ENCODE measurements around the gene AMN.

AMN gene

GRCh38 chr14:102915292-102916110 is 7.0 kb upstream of the AMN start:
- Histone ChIP-seq H3K9me3 (ENCODE audit: control insufficient read depth in 1 of 2, low read length in 2 of 2) (no peaks in the 10 kb centered on the region), H3K4me3 (ENCODE audit: low read depth in 1 of 2, low read length in 2 of 2) (no peak overlapping the region), H3K27ac (ENCODE audit: low read length) (no peak overlapping the region), H3K27me3 (ENCODE audit: low read depth, low read length) (no peaks in the 10 kb centered on the region), H3K4me1 (ENCODE audit: control insufficient read depth in 1 of 2, insufficient read depth in 2 of 2, low read length in 2 of 2) (no peaks in the 10 kb centered on the region), H3K36me3 (ENCODE audit: control insufficient read depth in 1 of 2, insufficient read depth in 2 of 2, low read length in 2 of 2) (no peaks in the 10 kb centered on the region)

GRCh38 chr14:102916347-102917055 is 6.0 kb upstream of the AMN start:
- Histone ChIP-seq H3K27ac (ENCODE audit: low read length) (no peak overlapping the region), H3K36me3 (ENCODE audit: control insufficient read depth in 1 of 2, insufficient read depth in 2 of 2, low read length in 2 of 2) (no peaks in the 10 kb centered on the region)

GRCh38 chr14:102917056-102917385 is 5.4 kb upstream of the AMN start:
- no peaks in the 10 kb centered on the region for H3K4me1 ChIP-seq (ENCODE audit: control insufficient read depth in 1 of 2, insufficient read depth in 2 of 2, low read length in 2 of 2)
- H3K36me3 ChIP-seq (ENCODE audit: control insufficient read depth in 1 of 2, insufficient read depth in 2 of 2, low read length in 2 of 2): no peaks in the 10 kb centered on the region
- no peak overlapping the region for H3K4me3 ChIP-seq (ENCODE audit: low read depth in 1 of 2, low read length in 2 of 2)
- no peaks in the 10 kb centered on the region for H3K9me3 ChIP-seq (ENCODE audit: control insufficient read depth in 1 of 2, low read length in 2 of 2)
- no peak overlapping the region for H3K27ac ChIP-seq (ENCODE audit: low read length)
- H3K27me3 ChIP-seq (ENCODE audit: low read depth, low read length): no peaks in the 10 kb centered on the region

More at GRCh38 chr14:102916347-102917055, 6.0 kb upstream of the AMN start:
- no peaks in the 10 kb centered on the region for H3K27me3 ChIP-seq (ENCODE audit: low read depth, low read length)
- H3K4me1 ChIP-seq (ENCODE audit: control insufficient read depth in 1 of 2, insufficient read depth in 2 of 2, low read length in 2 of 2): no peaks in the 10 kb centered on the region
- H3K4me3 ChIP-seq (ENCODE audit: low read depth in 1 of 2, low read length in 2 of 2): no peak overlapping the region
- no peaks in the 10 kb centered on the region for H3K9me3 ChIP-seq (ENCODE audit: control insufficient read depth in 1 of 2, low read length in 2 of 2)

- Histone ChIP-seq H3K36me3 (ENCODE audit: control insufficient read depth in 1 of 2, insufficient read depth in 2 of 2, low read length in 2 of 2) (no peaks in the 10 kb centered on the region), H3K9me3 (ENCODE audit: control insufficient read depth in 1 of 2, low read length in 2 of 2) (no peaks in the 10 kb centered on the region), H3K27ac (ENCODE audit: low read length) (no peak overlapping the region)
Observed at GRCh38 chr14:102917469-102918211, 4.8 kb upstream of the AMN start.

GRCh38 chr14:102918438-102918837 is 4.0 kb upstream of the AMN start:
- H3K36me3 ChIP-seq (ENCODE audit: control insufficient read depth in 1 of 2, insufficient read depth in 2 of 2, low read length in 2 of 2): no peaks in the 10 kb centered on the region
- no peak overlapping the region for H3K27ac ChIP-seq (ENCODE audit: low read length)
- no peaks in the 10 kb centered on the region for H3K27me3 ChIP-seq (ENCODE audit: low read depth, low read length)
- no peak overlapping the region for H3K4me3 ChIP-seq (ENCODE audit: low read depth in 1 of 2, low read length in 2 of 2)
- H3K4me1 ChIP-seq (ENCODE audit: control insufficient read depth in 1 of 2, insufficient read depth in 2 of 2, low read length in 2 of 2): peaks cover 0 to 10% of the 10 kb centered on the region in 2 donors
- no peaks in the 10 kb centered on the region for H3K9me3 ChIP-seq (ENCODE audit: control insufficient read depth in 1 of 2, low read length in 2 of 2)

More at GRCh38 chr14:102917469-102918211, 4.8 kb upstream of the AMN start:
- Histone ChIP-seq H3K27me3 (ENCODE audit: low read depth, low read length) (no peaks in the 10 kb centered on the region), H3K4me3 (ENCODE audit: low read depth in 1 of 2, low read length in 2 of 2) (no peak overlapping the region), H3K4me1 (ENCODE audit: control insufficient read depth in 1 of 2, insufficient read depth in 2 of 2, low read length in 2 of 2) (peaks cover 0 to 2% of the 10 kb centered on the region in 2 donors)

GRCh38 chr14:102920273-102920997 is 2.0 kb upstream of the AMN start:
- Histone ChIP-seq H3K9me3 (ENCODE audit: control insufficient read depth in 1 of 2, low read length in 2 of 2) (no peaks in the 10 kb centered on the region), H3K36me3 (ENCODE audit: control insufficient read depth in 1 of 2, insufficient read depth in 2 of 2, low read length in 2 of 2) (no peaks in the 10 kb centered on the region), H3K4me3 (ENCODE audit: low read depth in 1 of 2, low read length in 2 of 2) (no peak overlapping the region), H3K27me3 (ENCODE audit: low read depth, low read length) (peaks cover 8% of the 10 kb centered on the region), H3K4me1 (ENCODE audit: control insufficient read depth in 1 of 2, insufficient read depth in 2 of 2, low read length in 2 of 2) (peaks cover 0 to 18% of the 10 kb centered on the region in 2 donors), H3K27ac (ENCODE audit: low read length) (no peak overlapping the region)

- Histone ChIP-seq H3K27ac (ENCODE audit: low read length) (no peak overlapping the region), H3K9me3 (ENCODE audit: control insufficient read depth in 1 of 2, low read length in 2 of 2) (no peaks in the 10 kb centered on the region), H3K4me1 (ENCODE audit: control insufficient read depth in 1 of 2, insufficient read depth in 2 of 2, low read length in 2 of 2) (peaks cover 0 to 18% of the 10 kb centered on the region in 2 donors), H3K36me3 (ENCODE audit: control insufficient read depth in 1 of 2, insufficient read depth in 2 of 2, low read length in 2 of 2) (no peaks in the 10 kb centered on the region), H3K27me3 (ENCODE audit: low read depth, low read length) (peaks cover 13% of the 10 kb centered on the region), H3K4me3 (ENCODE audit: low read depth in 1 of 2, low read length in 2 of 2) (no peak overlapping the region)
Observed at GRCh38 chr14:102920998-102921304, 1.5 kb upstream of the AMN start.

- no peaks in the 10 kb centered on the region for H3K9me3 ChIP-seq (ENCODE audit: control insufficient read depth in 1 of 2, low read length in 2 of 2)
- peaks cover 0 to 21% of the 10 kb centered on the region in 2 donors for H3K4me1 ChIP-seq (ENCODE audit: control insufficient read depth in 1 of 2, insufficient read depth in 2 of 2, low read length in 2 of 2)
- no peak overlapping the region for H3K27ac ChIP-seq (ENCODE audit: low read length)
- peaks cover 18% of the 10 kb centered on the region for H3K27me3 ChIP-seq (ENCODE audit: low read depth, low read length)
- no peaks in the 10 kb centered on the region for H3K36me3 ChIP-seq (ENCODE audit: control insufficient read depth in 1 of 2, insufficient read depth in 2 of 2, low read length in 2 of 2)
- H3K4me3 ChIP-seq (ENCODE audit: low read depth in 1 of 2, low read length in 2 of 2): peak overlapping the region; percentile 41 to 48
Observed at GRCh38 chr14:102923201-102923924, 900 bp downstream of the AMN start.

- H3K27me3 ChIP-seq (ENCODE audit: low read depth, low read length): peaks cover 21% of the 10 kb centered on the region
- H3K4me3 ChIP-seq (ENCODE audit: low read depth in 1 of 2, low read length in 2 of 2): peak overlapping the region in 1 of 2 donors; percentile 7
- no peaks in the 10 kb centered on the region for H3K36me3 ChIP-seq (ENCODE audit: control insufficient read depth in 1 of 2, insufficient read depth in 2 of 2, low read length in 2 of 2)
- no peak overlapping the region for H3K27ac ChIP-seq (ENCODE audit: low read length)
- H3K9me3 ChIP-seq (ENCODE audit: control insufficient read depth in 1 of 2, low read length in 2 of 2): no peaks in the 10 kb centered on the region
- H3K4me1 ChIP-seq (ENCODE audit: control insufficient read depth in 1 of 2, insufficient read depth in 2 of 2, low read length in 2 of 2): peaks cover 0 to 28% of the 10 kb centered on the region in 2 donors
Observed at GRCh38 chr14:102923925-102924486, 1.5 kb downstream of the AMN start.
